Measurements from ENCODE around the gene CTSF.

GRCh38 chr11:66561178-66561974, 7.0 kb downstream of the CTSF start:
- TF ChIP-seq CBX5 (IDR thresholded peaks at IDR 0.05; ENCODE audit: low read depth, low read length), result no peak
- TF ChIP-seq POLR2A (IDR thresholded peaks at IDR 0.05; ENCODE audit: control extremely low read depth in 1 of 2, low read depth in 2 of 2, low read length in 2 of 2), result no peak
- no peak for TF ChIP-seq ZNF274 (IDR thresholded peaks at IDR 0.05; ENCODE audit: borderline replicate concordance, extremely low read depth, low read length)
- TF ChIP-seq, protein P1, sequence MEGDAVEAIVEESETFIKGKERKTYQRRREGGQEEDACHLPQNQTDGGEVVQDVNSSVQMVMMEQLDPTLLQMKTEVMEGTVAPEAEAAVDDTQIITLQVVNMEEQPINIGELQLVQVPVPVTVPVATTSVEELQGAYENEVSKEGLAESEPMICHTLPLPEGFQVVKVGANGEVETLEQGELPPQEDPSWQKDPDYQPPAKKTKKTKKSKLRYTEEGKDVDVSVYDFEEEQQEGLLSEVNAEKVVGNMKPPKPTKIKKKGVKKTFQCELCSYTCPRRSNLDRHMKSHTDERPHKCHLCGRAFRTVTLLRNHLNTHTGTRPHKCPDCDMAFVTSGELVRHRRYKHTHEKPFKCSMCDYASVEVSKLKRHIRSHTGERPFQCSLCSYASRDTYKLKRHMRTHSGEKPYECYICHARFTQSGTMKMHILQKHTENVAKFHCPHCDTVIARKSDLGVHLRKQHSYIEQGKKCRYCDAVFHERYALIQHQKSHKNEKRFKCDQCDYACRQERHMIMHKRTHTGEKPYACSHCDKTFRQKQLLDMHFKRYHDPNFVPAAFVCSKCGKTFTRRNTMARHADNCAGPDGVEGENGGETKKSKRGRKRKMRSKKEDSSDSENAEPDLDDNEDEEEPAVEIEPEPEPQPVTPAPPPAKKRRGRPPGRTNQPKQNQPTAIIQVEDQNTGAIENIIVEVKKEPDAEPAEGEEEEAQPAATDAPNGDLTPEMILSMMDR (IDR thresholded peaks at IDR 0.05; ENCODE audit: control extremely low read depth in 1 of 3, insufficient read depth in 1 of 3, low read depth in 1 of 3, low read length in 3 of 3), result no peak
- TF ChIP-seq SIN3A (conservative IDR thresholded peaks at IDR 0.05 in 1 of 2, IDR thresholded peaks at IDR 0.05 in 1 of 2; ENCODE audit: low read depth in 1 of 2, low read length in 2 of 2), result no peak
- TF ChIP-seq BCL11A (IDR thresholded peaks at IDR 0.05; ENCODE audit: low read depth in 2 of 2, low read length in 2 of 2), result no peak
- no peak for TF ChIP-seq SAP30 (IDR thresholded peaks at IDR 0.05; ENCODE audit: insufficient read depth, insufficient replicate concordance, low read length)
- no peak for TF ChIP-seq RFX5 (IDR thresholded peaks at IDR 0.05; ENCODE audit: borderline replicate concordance, low read depth, low read length)

Measured in H1 (cell line).